Activated CD8-positive, alpha-beta memory T cell treated with anti-CD3 and anti-CD28 coated beads, Interleukin-2, amount 50 U/mL, for 4 hours (primary cell): Measurements from ENCODE around the gene DNTTIP2.
"Not testable (repeated sequence)": the region's sequence is repeated elsewhere in the genome, so short reads cannot be mapped to it uniquely, and the experiment has no call there.

Source experiments
- DNase-seq: peaks from one replicate; pipeline ENCODE4 v3.0.0-alpha.2; 2020

DNTTIP2 gene

GRCh38 chr1:93840956-93841482 is 38.0 kb downstream of the DNTTIP2 start:
- DNase-seq, result no peak

- no peak for DNase-seq
Observed at GRCh38 chr1:93839753-93840152, 39.3 kb downstream of the DNTTIP2 start.

DNA sequence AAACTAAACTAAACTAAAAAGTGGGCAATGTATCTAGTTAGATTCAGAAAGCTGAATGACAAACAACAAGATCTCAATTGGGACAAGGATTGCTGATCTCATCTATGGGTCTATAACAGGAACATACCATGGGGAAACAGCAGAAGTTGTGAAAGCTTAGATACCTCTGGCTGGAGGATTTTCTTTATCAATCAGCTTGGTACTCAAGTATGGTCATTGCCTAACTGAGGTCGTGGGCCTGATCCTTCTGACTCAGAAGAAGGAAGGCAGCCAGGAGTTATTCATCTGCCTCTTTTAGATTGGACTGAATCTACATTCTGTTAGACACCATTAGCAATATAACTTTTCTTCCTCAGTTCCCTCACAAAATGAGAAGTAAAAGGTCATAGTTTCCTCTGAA is 39.7 kb downstream of the DNTTIP2 start:
- DNase-seq, result no peak

DNA sequence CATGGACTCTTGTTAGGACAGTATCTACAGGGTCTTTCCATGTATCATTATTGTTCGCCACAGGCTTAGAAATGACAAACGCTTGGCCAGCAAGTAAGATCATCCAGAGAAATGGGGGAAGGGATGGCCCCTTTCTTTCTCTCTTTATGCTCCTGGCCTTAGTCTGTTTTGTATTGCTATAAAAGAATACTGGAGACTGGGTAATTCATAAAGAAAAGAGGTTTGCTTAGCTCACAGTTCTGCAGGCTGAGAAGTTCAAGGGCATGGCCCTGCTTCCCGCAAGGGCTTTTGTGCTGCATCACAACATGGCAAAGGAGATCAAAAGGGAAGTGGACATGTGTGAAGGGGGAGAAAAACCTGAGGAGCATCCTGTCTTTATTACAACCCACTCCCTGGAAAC is 41.0 kb downstream of the DNTTIP2 start:
- DNase-seq, result no peak

DNA sequence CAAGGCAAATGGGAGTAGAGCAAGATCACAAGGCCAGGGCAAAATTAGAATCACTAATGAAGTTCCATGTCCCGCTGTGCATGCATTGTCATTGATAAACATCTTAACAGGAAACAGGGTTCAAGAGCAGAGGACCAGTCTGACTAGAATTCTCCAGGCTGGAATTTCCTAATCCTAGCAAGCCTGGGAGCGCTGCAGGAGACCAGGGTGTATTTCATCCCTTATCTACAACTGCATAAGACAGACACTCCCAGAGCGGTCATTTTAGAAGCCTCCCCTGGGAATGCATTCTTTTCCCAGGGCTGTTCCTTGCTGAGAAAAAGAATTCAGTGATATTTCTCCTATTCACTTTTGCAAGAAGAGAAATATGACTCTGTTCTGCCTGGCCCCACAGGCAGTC is 45.7 kb downstream of the DNTTIP2 start:
- DNase-seq, result not testable (repeated sequence)

DNA sequence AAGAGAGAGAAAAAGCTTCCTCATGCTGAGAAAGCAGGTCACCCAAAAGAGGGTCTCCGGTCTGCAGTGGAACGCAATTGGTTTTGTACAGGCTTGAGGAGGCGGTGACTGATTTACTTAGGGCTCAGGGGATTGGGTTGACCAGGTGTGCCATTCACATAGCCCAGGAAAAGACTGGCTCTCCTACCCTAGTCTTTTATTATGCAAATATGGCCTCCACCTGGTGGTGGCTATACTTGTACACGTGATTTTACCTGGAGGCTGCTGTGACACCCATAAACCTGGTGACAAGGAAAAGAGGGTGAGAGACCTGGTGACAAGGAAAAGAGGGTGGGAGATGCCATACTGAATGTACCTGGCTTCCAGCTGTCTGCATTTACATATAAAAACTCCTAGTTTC is 49.9 kb downstream of the DNTTIP2 start:
- DNase-seq, result no peak

- no peak for DNase-seq
Observed at GRCh38 chr1:93828367-93828755, 50.6 kb downstream of the DNTTIP2 start.

- DNase-seq, result no peak
Observed at GRCh38 chr1:93827633-93828366, 51.2 kb downstream of the DNTTIP2 start.

- no peak for DNase-seq
Observed at GRCh38 chr1:93827128-93827527, 51.9 kb downstream of the DNTTIP2 start.

- DNase-seq, result no peak
Observed at GRCh38 chr1:93824834-93825233, 54.2 kb downstream of the DNTTIP2 start.

DNA sequence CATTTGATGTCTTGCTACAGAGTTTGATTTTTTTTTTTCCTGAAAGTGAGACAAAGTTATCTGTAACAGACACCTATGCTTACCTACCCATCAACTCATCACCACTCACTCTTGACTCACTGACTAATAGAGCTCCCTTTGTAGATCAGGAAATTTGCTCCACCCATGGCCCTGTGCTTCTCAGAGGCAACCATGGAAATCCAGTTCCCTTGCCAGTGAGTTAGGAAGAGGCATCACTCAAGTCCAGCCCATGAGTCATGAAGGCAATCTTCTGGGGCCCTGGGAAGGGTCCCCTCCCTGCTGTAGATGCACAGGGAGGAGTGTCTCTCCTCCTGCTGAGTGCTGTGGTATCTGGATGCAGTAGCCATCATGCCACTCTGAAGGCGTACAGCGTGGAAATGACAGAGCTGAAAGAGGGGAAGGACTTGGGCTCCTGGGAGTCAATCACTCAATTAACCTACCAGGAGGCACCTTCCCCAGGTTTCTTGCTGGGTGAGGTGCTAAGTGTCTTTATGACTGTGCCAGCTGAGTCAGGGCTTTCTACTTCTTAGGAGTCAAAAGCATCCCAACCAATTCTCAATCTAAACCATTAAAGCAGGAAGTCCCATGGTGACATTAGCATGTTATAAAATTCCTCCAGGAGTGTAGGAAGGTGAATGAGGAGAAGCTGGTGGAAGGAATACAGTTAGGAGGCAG is 56.1 kb downstream of the DNTTIP2 start:
- DNase-seq, result no peak

- no peak for DNase-seq
Observed at GRCh38 chr1:93821423-93822144, 57.4 kb downstream of the DNTTIP2 start.

- DNase-seq, result no peak
Observed at GRCh38 chr1:93820554-93821422, 58.2 kb downstream of the DNTTIP2 start.

- no peak for DNase-seq
Observed at GRCh38 chr1:93818570-93818959, 60.4 kb downstream of the DNTTIP2 start.

- DNase-seq, result peak; percentile 22
Observed at GRCh38 chr1:93817819-93818569, 61.0 kb downstream of the DNTTIP2 start.

DNA sequence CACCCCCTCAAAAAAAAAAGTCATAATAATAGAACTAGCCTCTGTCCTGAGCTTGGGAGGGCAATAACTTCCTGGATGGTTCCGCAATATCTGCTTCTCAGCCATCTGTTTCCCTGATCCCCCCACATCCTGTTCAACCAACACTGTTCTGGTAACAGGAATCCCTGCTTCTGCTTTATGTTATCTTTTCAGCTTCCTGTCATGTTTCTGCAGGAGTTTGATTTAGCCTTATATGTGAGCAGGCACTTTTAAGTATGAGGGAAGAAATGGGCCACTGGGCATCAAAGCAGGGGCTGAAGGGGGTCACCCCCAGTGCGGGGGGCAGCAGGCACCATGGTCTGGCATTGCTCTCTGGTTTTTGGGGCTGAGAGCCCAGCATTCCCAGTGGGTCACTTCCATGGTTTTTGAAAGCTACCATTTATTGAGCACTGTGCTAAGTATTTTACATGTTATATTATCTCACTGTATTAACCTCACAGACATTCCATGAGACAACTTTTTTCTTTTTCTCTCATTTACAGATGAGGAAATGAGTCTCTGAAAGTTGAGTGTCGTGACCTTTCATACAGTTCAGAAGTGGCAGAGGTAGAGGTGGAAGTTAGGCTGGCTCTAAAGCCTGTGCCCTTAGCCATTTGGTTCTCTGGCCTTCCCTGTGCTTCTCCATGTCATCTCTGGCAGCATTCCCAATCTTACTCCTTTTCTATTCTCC is 61.9 kb downstream of the DNTTIP2 start:
- no peak for DNase-seq
